GM12874 (cell line): ENCODE results near the gene ZBTB16.

Experiments
- CTCF ChIP-seq: IDR thresholded peaks from 2 replicates; pipeline ENCODE4 v1.5.1; 2011; ENCODE audit warnings: low read depth, mild to moderate bottlenecking, control low read depth, low read length, moderate library complexity; ENCODE audit not compliant: insufficient read depth

ZBTB16 gene

GRCh38 chr11:114080769-114081168, 21.3 kb downstream of the ZBTB16 start:
- TF ChIP-seq CTCF = no peak

DNA sequence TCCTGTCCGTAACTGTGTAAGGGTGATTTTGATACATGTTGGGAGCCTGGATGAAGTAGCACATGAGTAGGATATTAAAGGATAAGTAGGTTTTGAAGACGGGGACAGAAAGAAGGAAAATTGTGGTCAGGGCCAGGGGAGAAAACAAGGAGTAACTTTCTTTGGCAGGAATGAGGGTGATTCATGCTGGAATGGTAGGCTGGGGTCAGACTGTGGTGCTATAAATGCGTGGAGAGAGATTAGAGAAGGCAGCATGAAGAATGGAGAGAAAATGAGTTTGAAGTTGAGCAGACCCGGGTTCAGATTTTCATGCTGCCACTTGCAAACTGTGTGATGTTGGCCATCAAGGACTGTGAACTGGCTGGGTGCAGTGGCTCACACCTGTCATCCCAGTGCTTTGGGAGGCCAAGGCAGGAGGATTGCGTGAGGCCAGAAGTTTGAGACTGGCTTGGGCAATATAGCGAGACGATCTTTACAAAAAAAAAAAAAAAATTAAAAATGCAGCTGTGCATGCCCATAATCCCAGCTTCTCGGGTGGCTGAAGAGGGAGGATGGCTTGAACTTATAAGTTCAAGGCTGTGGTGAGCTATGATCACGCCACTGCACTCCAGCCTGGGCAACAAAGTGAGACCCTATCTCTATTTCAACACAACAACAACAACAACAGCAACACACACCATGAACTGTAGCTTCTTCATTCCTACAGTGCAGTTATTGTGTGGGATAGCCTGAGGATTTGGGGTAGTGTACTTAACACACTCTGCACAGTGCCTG, 22.3 kb downstream of the ZBTB16 start:
- TF ChIP-seq CTCF = no peak

DNA sequence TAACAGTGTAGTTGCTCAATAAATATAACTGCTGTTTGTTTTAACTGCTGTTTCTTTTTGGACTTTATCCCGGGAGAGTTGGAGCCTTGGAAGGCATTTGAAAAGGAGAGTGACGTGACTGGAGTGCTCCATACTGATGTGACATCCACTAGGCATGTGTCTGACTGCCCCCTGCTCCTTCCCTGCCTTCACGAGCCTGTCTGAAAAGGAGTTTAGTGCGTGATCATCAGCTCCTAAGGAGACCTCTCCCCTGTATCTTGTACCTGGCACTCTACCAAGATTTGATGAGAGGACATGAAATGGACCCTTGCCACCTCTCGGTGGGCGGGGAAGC, 22.9 kb downstream of the ZBTB16 start:
- TF ChIP-seq CTCF = no peak

GRCh38 chr11:114082767-114083181, 23.3 kb downstream of the ZBTB16 start:
- no peak for TF ChIP-seq CTCF

DNA sequence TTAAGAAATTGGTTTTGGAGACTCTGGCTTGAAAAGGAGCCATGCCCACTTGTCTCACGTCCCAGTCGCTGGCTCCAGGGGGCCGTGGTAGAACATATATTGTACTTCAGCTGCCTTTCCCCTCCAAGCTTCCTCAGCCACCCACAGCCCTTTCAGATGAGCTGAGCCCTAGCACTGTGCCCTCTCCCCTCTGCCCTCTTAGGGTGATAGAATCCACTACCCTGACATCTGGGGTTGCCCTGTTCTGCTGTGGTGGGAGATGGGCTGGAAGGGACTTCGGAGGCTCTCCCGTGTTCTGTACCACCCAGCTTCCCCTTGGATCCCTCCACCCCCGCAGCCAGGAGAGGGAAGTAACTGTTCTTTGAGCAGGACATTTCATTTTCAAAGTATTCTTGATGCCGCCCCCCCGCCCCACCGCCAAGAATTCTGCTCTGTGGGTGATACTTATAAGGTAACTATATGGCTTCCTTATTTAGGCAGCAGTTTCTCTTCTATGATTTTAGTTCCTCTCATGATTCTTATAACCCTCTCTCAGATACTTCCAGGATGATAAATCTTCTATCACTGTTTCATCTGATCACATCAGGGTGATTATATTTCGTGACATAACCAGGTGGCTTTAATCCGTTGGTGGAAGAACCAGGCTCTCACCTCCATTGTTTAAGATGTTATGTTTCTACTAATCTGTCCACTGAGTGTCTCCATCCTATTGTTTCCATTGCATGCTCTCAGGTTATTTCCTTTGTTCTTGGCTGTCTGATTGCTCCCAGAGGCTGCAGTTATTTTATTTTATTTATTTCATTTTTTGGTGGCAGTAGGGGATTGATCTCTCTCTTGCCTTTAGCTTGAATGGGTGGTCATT, 24.1 kb downstream of the ZBTB16 start:
- TF ChIP-seq CTCF = no peak

DNA sequence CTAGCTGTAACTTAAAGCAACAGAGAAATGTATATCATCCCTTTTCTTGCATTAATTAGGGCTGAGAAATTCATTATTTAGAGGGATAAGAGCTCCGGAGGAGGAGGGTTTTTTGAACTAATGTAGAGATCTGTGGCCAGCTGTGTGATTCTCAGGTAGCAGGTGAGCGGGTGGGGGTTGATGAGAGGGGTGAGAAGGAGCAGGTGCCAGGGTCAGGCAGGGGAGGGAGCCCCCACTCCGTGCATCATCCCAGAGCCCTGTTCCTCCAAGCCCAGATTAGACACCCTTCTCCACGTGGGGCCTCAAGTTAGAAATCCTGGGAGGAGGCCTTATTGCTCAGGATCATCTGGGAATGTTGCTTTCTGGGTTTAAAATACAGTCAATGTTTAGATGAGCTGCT, 24.9 kb downstream of the ZBTB16 start:
- TF ChIP-seq CTCF = no peak

- TF ChIP-seq CTCF = no peak
Observed at GRCh38 chr11:114085965-114086793, 26.7 kb downstream of the ZBTB16 start.
